A204.1 (cell line): ENCODE data around the gene TENT5C.

Source experiments
- FAIRE-seq: peaks from 2 replicates; lab custom pipeline; 2012; peaks lifted over from hg19 to GRCh38; lab: Jason Lieb, UNC

TENT5C gene

DNA sequence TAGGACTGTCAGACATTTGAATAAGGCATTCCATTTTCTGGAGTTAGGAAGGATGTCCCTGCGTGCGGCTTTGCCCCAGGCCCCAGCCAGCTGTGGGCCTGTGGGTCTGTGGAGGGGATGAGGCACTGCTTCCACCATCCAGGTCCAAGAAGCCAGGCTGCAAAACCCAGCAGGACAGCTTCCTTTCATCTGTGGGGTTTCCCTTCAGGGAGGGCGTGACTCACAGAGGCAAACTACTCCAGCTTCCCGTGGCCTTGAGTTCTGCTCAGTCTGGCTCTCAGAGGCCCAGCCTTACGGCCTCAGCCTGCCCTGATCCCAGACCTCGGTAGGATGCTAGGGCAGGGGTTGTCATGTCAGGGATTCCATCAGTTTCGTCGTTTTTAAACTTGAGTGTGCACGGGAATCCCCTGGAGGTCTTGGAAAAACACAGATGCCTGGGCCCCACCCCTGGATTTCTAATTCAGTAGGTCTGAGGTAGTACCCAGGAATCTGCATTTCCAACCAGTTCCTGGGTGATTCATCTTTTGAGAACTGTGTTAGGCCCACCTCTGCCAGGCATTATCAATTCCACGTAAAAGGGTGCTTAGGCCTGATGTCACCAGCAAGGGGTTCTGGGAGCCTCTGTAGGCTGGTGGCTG lies 32.3 kb upstream of the TENT5C start:
- FAIRE-seq = no peak

DNA sequence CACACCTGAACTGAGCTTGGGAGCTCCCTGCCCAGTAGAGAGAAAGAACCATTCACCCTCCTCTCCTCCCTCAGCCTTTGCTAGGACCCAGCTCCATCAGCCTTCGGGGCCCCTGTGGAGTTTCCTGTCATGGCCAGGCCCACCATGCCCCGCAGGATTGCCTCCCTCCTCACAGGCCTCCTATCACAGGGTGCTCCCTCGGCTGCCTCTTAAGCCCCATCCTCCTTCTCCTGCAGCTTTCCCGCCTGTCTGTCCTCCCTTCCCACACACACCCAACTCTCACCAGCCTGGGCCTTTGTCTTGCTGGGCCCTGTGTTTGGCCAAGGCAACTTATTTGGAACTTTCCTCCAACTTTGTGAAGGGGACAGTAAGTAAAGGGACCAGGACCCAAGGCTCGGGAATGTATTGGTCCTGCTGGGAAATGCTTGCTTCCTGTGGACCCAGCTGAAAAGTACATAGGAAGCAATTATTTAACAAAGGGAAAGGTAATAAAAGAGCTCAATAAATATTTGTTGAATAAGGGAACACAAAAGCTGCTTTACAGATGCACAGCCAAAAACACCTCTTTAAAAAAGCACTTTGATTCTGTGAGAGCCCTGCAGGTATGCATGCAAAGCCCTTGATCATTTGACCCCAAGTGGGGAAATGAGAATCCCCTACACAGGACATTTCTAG lies 31.6 kb upstream of the TENT5C start:
- no peak for FAIRE-seq

DNA sequence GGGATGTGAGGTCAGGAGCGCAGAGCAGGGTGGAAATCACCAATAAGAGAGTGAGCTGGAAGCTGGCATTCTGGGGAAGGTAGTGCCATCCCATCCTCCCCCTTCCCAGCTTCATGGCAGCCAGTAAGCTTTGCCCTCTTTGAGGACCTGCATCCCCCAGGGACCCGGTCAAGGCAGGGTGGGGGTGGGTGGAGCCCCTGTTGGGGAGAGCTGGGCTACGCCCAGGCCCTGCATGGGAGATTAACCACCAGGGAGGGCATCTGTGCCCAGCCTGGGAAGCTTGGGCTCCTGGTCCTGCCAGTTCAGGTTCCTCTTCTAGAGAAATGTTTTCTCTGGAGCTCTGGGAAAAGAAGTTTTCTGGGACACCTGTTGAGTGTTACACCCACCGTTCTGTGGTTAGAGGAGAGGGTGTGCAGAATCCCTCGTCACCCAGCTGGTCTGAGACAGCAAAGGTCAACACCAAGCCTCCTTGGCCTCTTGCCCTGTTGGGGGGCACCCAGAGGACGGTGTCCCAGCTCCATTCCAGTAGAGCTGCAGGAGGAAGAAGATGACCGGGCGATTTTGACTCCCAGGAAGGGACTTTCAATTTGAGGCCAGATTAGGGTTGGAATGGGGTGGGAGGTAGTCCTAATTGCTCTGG lies 30.1 kb upstream of the TENT5C start:
- no peak for FAIRE-seq

DNA sequence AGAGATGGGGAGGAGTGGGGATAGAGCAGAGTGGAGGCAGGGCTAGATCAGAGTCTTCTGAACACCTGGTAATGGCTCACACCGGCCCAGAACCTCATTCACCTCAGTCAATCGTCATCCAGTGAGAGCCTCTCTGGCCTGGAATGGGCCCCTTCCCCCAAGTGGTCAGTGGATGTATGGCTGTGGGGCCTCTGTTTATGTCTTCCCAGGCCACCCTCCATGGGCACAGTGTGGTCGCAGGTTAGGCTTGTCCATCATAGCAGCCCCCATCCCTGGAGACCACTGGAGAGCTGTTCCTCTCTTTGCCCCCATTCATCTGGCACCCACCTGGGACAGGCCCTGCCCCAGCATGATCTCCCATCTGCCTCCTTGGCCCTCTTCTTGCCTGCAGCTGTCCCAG lies 29.6 kb upstream of the TENT5C start:
- FAIRE-seq = no peak

DNA sequence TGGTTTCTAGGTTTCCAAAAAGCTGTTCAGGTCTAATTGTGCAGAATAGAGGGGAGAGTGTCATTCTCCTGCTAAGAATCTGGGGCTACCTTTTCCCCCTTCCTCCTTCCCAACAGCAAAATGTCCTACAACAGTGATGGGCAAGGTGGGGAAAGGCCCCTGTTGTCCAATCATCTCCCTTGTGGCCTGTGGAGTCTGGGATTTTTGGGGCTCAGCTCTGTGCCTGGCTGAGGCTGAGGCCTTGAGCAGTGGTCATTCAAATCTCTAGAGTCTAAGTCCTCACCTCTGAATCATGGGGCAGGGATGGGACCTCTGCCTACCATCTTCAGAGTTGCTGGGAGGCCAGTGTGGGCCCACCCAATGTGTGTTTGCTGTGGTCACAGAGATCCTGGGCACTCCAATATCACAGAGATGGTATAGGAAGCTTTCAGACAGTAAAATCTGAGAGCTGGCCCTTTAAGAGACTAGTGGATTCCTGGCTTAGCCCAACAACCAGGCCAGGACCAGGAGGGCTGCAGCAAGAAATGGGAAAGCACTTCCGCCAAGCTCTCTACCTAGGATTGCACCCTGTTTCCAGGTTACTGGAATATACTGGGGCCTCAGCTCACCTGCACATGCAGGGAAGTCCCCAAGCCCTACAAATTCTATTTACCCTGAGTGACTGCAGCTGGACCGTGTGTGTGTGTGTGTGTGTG lies 28.5 kb upstream of the TENT5C start:
- FAIRE-seq = no peak

DNA sequence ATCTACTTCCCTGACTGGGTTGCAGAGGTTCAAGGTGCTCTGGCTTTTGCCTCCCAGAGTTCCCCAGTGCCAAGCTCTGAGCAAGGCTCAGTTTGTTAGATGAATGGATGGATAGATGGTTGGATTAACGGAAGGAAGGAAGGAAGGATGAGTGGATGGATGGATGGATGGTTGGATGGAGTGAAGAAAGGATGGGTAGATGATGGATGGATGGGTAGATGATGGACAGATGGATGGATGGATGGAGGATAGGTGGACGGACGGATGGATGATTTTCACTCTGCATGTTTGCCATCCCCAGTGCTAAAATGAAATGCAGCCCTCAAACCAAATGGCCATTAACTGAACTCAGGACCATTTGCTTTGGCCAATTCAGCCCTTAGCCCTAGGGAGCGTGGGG lies 27.4 kb upstream of the TENT5C start:
- no peak for FAIRE-seq

DNA sequence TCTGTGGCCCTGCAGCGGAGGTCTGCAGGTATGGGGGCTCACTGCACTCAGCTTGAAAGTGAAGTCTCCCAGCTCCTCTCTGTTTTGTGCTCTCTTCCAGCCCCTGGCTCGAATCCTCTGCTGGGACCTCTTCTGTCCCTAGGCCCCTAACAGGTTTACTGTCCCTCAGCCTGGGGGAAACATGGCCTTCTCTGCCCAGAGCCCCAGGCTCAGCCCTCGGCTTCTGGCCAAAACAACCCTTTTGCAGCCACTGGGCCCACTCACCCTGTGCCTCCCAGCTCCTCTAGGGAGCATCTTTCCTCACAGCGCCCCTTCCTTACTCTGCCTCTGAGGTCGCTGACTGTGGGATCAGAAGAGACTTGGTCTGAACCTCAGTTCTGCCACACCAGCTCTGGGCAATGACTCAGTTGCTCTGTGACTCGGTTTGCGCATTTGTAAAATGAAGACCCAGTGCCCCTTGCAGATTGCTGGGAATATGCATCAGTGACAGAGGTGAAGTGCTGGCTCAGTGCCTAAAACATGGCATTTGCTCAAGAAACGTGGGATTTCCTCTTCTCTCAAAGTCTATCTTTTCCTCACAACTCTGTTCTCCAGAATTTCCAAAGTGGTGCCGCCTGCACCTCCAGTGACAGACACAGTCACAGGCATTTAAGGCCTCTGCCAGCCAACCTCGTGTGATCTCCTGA lies 26.5 kb upstream of the TENT5C start:
- no peak for FAIRE-seq

DNA sequence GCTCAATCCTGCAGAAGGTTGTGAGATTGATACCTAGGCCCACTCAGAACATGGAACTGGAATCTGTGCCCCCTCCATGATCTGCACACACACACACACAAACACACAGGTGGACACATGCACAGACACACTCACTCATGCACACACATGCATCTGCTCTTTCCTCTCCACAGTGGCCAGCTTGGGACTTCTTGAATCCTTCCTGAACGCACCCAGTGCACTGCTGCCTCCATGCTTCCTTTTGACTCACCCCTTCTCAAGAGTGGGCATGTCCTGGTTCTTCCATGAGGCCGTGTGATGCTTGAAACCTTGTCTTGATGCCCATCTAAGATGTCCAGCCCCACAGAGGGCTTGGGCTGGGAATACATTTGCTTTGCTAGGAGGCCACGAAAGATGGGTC lies 25.4 kb upstream of the TENT5C start:
- no peak for FAIRE-seq

DNA sequence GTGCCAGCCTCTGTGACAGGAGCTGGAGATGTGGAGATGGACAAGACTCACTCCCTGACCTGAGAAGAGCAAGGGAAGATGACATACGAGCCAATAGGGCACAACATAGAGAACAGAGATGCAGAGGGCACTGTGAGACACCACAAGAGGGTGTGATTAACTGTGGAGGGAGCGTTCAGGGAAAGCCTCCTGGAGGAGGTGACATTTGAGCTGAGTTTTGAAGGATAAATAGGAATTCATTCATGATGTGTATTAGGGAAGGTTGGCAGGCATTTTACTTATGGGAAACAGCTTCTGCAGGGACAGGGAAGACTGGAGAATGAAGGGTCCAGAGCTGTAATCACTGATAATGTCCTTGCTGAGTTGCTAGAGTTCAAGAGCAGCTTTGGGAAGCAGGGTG lies 25.0 kb upstream of the TENT5C start:
- no peak for FAIRE-seq

DNA sequence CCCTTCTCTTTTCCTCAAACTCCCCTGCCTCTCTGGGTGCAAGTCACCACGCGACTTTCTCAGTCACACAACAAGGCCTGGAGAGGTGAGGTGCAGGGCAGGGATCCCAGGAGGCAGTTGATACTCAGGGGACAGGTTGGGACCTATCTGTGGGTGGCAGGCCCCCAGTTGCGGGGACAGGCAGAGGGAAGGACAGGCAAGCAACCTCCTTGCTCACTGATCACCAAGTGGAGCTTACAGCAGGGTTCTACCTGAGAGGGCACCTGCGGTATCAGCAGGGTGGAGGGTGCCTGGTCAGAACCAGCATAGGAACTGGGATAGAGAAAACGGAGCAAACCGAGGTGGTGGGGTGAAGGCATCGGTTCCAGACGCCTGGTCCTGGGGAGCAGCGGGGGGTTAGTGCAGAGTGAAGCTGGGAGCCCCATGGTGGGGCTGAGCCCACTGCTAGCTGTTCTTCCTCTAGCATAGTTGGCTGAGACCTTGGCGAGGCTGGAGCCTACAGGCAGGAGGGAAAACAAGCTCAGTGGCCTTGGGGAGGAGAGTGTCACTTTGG lies 24.4 kb upstream of the TENT5C start:
- FAIRE-seq = no peak

DNA sequence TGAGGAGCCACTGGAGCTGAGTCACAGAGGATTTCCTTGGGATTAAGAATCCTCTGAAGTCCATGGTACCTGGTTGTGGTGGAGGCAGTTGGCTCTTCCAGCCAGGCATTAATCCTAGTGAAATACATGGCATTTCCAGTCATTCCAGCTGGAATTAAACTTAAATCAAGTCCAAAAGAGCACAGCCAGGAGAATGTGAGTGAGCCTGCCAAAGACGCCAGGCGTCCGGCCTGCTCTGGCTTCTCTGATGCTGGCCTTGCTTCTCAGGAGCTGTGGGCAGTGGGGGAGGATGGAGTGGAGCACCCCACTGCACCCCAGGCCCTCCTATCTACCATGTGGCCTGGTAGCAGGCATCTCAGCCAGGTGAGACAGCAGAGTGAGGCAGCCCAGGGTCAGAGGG lies 23.4 kb upstream of the TENT5C start:
- no peak for FAIRE-seq

DNA sequence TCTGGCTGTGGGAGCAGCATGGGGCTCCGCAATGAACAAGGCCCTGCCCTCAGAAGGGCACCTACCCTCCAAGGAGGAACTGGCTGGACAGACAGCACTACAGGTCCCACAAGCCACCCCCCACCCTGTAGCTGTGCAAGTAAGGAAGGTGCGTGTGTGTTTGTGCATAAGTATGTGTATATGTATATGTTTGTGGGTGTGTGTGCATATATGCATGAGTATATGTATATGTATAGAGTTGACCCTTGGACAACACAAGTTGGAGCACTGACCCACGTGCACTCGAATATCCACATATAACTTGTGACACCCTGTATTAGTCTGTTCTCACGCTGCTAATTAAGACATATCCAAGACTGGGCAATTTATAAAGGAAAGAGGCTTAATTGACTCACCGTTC lies 22.6 kb upstream of the TENT5C start:
- no peak for FAIRE-seq

DNA sequence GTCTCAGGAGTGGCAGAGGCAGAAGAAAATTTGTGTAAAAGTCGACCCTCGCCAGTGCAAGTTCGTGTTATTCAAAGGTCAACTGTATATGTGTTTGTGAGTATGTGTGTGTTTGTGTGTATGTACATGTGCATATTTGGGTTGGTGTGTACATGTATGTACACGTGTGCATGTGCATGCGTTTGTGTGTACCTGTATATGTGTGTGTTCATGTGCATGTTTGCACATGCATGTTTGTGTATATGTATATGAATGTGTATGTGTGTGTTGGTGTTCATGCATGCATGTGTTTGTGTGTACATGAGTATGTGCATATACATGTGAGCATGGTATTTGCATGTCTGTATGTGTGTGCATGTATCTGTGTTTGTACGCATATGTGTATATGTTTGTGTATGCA lies 21.7 kb upstream of the TENT5C start:
- FAIRE-seq = no peak

DNA sequence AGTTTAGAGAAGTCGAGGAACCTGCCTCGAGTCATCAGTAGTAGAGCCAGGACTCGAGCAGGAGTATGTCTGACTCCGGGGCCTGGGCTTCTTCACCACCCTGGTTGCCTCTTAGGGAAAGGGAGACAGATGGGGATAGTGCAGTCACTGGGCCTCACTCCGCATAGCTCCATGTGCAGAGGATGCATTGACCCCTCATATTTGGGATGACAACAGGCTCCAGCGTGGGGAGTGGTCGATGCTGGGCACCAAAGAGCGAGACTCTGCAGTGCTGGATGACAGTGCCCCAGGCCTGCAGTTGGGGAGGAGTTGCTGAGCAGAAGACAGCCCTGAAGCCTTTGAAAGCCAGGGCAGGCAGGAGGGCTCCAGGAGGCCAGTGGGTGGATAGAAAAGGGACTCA lies 20.8 kb upstream of the TENT5C start:
- FAIRE-seq = no peak

DNA sequence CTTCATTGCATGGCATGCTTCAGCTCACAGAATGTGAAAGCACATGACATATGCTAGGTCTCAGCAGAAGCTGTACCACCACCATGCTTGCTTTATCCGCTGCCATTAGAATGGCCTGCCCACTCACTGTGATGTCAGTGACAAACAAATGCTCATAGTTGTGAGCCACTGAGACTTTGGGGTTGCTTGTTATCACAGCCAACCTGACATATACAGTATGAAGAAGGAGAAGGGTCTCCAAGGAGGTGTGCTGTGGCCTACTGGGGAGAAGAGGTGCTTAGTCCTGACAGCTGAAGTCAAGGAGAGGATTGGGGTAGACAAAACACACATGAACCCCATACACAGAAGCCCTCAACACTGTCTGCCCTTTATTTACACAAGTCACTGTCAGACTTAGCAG lies 19.5 kb upstream of the TENT5C start:
- no peak for FAIRE-seq

DNA sequence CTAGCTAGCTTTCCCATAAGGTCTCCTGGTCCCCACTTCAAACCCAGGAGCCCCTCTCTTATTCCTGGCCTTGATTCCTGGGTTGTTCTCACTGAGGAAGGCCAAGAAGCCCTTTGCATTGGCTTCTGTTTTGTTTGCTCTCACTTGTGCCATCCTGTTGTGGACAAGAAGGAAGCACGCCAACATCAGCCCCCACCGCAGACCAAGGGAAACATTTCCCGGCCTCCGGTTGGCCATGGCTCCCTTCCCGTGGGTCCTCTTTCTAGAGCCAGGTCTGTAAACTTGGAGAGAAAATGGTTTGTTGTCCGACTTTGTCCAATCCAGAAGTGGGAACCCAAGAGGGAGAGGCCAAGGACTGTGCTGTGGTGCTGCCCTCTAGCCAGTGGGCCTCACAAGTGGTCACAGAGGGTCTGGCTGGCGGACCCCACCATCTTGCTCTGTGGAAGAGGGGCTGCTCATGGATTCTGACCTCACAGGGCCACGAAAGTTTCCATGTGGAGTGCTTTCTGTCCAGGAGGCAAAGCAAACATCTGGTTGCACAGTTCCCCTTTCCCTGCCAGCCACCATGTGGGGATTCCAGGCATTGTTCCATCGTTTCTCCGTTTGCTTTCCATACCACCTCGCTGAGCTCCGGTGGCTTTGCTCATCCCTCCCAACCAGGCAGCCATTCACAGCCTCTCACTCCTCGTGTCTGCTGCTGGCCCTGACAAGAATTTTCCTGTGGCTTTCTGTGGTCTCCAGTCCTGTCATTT lies 18.9 kb upstream of the TENT5C start:
- no peak for FAIRE-seq

DNA sequence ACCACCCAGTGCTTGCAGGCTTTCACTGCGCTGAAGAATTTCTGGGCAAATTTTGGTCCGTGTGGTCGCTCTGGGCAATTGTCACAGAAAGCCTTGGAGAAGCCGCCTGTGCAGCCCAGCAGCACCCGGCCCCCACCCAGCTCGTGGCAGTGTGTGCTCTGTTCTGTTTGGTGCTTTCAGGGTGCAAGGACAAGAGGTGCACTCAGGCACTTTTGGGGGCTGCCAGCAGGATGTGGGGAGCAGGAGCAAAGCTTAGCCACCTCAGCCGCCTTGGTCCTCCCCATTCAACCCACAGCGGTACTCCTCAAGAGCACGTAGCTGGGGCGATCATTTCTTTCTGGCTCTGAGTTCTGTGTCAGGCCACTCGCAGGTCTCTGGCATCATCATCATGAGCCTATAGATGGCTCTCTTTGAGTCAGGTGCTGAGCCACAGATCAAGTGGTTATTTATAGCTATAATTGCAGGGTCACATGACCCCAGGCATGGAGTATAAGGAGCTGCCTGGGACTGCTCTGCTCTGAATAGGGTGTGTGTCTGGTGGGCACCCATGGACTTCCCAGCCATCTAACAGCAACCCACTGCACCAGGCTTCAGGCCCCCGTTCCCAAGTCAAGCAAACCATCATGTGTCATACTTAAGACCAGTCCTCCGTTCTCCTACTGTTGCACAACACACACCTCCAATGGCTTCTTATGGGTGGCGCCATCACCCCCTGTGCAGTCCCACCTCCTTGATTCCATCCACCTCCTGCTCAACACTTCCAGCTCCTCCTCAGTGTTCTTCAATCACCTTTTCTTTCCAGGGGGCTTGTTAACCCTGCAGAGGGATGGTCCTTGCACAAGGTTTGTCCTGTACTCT lies 18.1 kb upstream of the TENT5C start:
- FAIRE-seq = no peak

DNA sequence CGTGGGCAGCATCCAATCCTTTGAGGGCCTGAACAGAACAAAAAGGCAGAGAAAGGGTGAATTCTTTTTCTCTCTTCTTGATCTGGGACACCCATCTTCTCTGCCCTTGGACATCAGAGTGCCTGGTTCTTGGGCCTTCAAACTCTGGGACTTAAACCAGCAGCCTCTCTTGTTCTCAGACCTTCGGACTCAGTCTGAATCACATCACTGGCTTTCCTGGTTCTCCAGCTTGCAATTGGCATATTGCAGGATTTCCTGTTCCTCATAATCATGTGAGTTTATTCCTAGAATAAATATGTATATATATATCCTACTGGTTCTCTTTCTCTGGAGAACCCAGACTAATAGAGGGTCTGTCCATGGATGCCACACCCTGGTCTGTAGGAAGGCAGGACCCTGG lies 16.3 kb upstream of the TENT5C start:
- FAIRE-seq = no peak

DNA sequence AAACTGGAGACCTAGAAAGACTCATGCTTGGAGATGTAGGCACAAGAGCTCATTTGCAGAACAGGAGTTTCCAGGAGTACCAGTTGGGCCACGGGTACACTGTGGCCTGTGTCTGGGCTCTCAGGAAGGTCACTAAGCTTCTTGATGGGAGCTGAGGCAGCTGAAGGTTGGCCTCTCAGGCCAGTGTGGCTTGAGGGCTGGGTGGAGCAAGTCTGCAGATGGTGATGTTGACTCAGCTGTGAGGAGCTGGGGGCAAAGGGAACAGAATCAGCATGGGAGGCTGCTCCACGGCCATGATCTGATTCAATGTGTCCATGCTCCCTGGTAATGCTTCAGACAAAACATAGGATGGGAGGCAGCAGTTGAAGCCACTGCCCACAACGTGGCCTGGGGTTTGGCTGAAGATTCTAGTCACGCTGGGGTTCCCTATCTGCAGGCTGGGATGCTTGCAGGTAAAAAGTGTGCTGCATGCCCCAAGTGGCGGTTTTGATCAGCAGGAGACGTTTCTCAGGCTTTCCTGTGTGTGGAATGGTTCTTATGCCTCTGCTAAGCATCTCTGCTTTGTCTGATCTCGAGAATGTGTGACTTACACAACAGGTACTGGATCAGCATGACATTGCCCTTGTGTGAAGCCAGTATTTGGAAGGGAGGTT lies 15.4 kb upstream of the TENT5C start:
- FAIRE-seq = no peak

DNA sequence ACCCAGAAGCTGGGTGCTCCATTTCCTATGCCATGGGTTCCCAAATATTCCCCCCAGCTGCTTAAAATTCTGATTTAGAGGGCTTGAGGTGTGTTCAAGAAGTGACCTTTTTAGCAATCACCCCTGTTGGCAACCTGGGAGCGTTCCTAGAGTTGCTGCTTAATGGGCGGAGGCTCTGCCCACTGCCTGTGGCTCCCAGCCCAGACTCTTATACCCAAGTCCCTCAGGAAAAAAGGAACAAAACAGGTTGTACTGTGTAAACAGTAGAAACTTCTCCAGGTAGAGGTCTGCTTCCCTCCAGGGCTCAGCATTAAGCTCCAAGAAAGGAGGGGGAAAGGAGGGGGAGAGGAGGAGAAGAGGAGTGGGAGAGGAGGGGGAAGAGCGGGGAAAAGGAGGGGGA lies 14.6 kb upstream of the TENT5C start:
- FAIRE-seq = no peak
